Fibroblast of the aortic adventitia (primary cell): ENCODE measurements around the gene SLCO2B1. TPM values are rescaled to one million over a fixed set of nuclear protein-coding genes. Genes with fewer than 3 reads are reported as not detected.

Experiments
- DNase-seq: peaks from one replicate; pipeline ENCODE4 v3.0.0-alpha.2; 2010; ENCODE audit warnings: low read depth
- H3K4me3 ChIP-seq: 2 replicates; pipeline ENCODE4 v1.5.1; 2011; ENCODE audit warnings: low read depth, mild to moderate bottlenecking, control low read depth, low read length, moderate library complexity
- CTCF ChIP-seq: IDR thresholded peaks from 2 replicates; pipeline ENCODE4 v1.5.1; 2011; ENCODE audit warnings: mild to moderate bottlenecking, low read length, control low read depth, inconsistent platforms; ENCODE audit not compliant: insufficient read depth
- total RNA-seq: library from RNA; depleted of rRNA; stranded (reverse); fragments of >200 nt; gene quantifications from 2 replicates; pipeline ENCODE4 v1.2.3, GENCODE V29; 2012; ENCODE audit warnings: low replicate concordance

Gene SLCO2B1
- total RNA-seq, 1 donor = not detected

- no peak overlapping the region for H3K4me3 ChIP-seq
- TF ChIP-seq CTCF = no peak
- DNase-seq = no peak
Observed at GRCh38 chr11:75205564-75206020, 54.7 kb downstream of the SLCO2B1 start.

GRCh38 chr11:75208446-75208845 is 57.5 kb downstream of the SLCO2B1 start:
- H3K4me3 ChIP-seq = no peak overlapping the region
- TF ChIP-seq CTCF = no peak
- no peak for DNase-seq

GRCh38 chr11:75212411-75212810 is 61.5 kb downstream of the SLCO2B1 start:
- no peak overlapping the region for H3K4me3 ChIP-seq
- no peak for TF ChIP-seq CTCF
- DNase-seq = no peak

- TF ChIP-seq CTCF = peak; percentile 29
- DNase-seq = peak; percentile 76
- H3K4me3 ChIP-seq = no peak overlapping the region
Observed at GRCh38 chr11:75214411-75214821, 63.5 kb downstream of the SLCO2B1 start.

- DNase-seq = no peak
- H3K4me3 ChIP-seq = no peak overlapping the region
- no peak for TF ChIP-seq CTCF
Observed at GRCh38 chr11:75214843-75215242, 63.9 kb downstream of the SLCO2B1 start.

GRCh38 chr11:75219869-75220268 is 69.0 kb downstream of the SLCO2B1 start:
- no peak overlapping the region for H3K4me3 ChIP-seq
- no peak for TF ChIP-seq CTCF
- no peak for DNase-seq

GRCh38 chr11:75223954-75224643 is 73.2 kb downstream of the SLCO2B1 start:
- no peak for TF ChIP-seq CTCF
- H3K4me3 ChIP-seq = no peak overlapping the region
- no peak for DNase-seq
